Neural cell (in vitro differentiated cells): ENCODE results near the gene ANKS1B. TPM values are rescaled to one million over a fixed set of nuclear protein-coding genes. Genes with fewer than 3 reads are reported as not detected.

Source experiments
- H2AFZ ChIP-seq: fragments of 200-600, 300-800 bp; sonication (generic), shearing (Covaris generic); 2 replicates; pipeline ENCODE4 v1.6.0; 2014; ENCODE audit warnings: low read depth, mild to moderate bottlenecking, antibody characterized with exemption, low read length, moderate library complexity
- H3F3A ChIP-seq: fragments of 200-600 bp; shearing (Covaris generic); 2 replicates; pipeline ENCODE4 v1.6.1; 2016; ENCODE audit warnings: mild to moderate bottlenecking, moderate library complexity, mixed read lengths, antibody characterized with exemption, low read length; ENCODE audit not compliant: insufficient read depth, poor library complexity, severe bottlenecking
- H3K27ac ChIP-seq: fragments of 200-600, 300-800 bp; sonication (generic), shearing (Covaris generic); 2 replicates; pipeline ENCODE4 v1.5.1; 2014; ENCODE audit warnings: mild to moderate bottlenecking, low read length, moderate library complexity
- H3K27me3 ChIP-seq: fragments of 300-800, 200-600 bp; sonication (generic), shearing (Covaris generic); 2 replicates; pipeline ENCODE4 v1.6.0; 2014; ENCODE audit warnings: mild to moderate bottlenecking, low read depth, low read length, moderate library complexity; ENCODE audit not compliant: insufficient read depth
- H3K36me3 ChIP-seq: fragments of 300-800, 200-600 bp; sonication (generic), shearing (Covaris generic); 2 replicates; pipeline ENCODE4 v1.5.1; 2014; ENCODE audit warnings: mild to moderate bottlenecking, antibody characterized with exemption, low read length, moderate library complexity; ENCODE audit not compliant: insufficient read depth
- H3K4me2 ChIP-seq: fragments of 300-800, 200-600 bp; sonication (generic), shearing (Covaris generic); 2 replicates; pipeline ENCODE4 v1.6.0; 2014; ENCODE audit warnings: mild to moderate bottlenecking, low read length
- H3K4me3 ChIP-seq: fragments of 300-800, 200-600 bp; sonication (generic), shearing (Covaris generic); 2 replicates; pipeline ENCODE4 v1.5.1; 2014; ENCODE audit warnings: mild to moderate bottlenecking, low read length, moderate library complexity
- H3K79me2 ChIP-seq: fragments of 200-600 bp; shearing (Covaris generic); replicated peaks from 2 replicates; pipeline ENCODE4 v1.6.0; 2014; ENCODE audit warnings: mild to moderate bottlenecking, low read length, moderate library complexity; ENCODE audit not compliant: insufficient read depth
- H3K9ac ChIP-seq: fragments of 300-800, 200-600 bp; sonication (generic), shearing (Covaris generic); 2 replicates; pipeline ENCODE4 v1.6.1; 2016; ENCODE audit warnings: mild to moderate bottlenecking, low read length, mixed read lengths
- H3K9me2 ChIP-seq: fragments of 200-600 bp; shearing (Covaris generic); 2 replicates; pipeline ENCODE4 v1.6.1; 2016; ENCODE audit warnings: mild to moderate bottlenecking, low read length, mixed read lengths; ENCODE audit not compliant: insufficient read depth
- H3K9me3 ChIP-seq: fragments of 200-600, 300-800 bp; sonication (generic), shearing (Covaris generic); 2 replicates; pipeline ENCODE4 v1.6.1; 2016; ENCODE audit warnings: mild to moderate bottlenecking, mixed run types, low read length, moderate library complexity, mixed read lengths
- H4K20me1 ChIP-seq: fragments of 200-600 bp; shearing (Covaris generic); 2 replicates; pipeline ENCODE4 v1.6.1; 2016; ENCODE audit warnings: mild to moderate bottlenecking, mixed run types; ENCODE audit not compliant: insufficient read depth
- EP300 ChIP-seq: fragments of 450-650 bp; conservative IDR thresholded peaks from 2 replicates; pipeline ENCODE4 v1.6.1; 2014; ENCODE audit warnings: antibody characterized with exemption, mild to moderate bottlenecking, moderate library complexity; ENCODE audit not compliant: poor library complexity, severe bottlenecking
- EZH2 ChIP-seq: fragments of 200-600, 300-800 bp; shearing (Covaris generic), sonication (generic); IDR thresholded peaks from 2 replicates; pipeline ENCODE4 v1.6.1; 2014; ENCODE audit warnings: antibody characterized with exemption, low read length, borderline replicate concordance, mild to moderate bottlenecking; ENCODE audit not compliant: insufficient read depth, poor library complexity, severe bottlenecking
- MXI1 ChIP-seq: fragments of 450-650 bp; conservative IDR thresholded peaks from 2 replicates; pipeline ENCODE4 v1.6.1; 2014; ENCODE audit warnings: antibody characterized with exemption, mild to moderate bottlenecking; ENCODE audit not compliant: poor library complexity, severe bottlenecking
- POLR2AphosphoS5 ChIP-seq: IDR thresholded peaks from 2 replicates; pipeline ENCODE4 v1.6.1; 2012
- RAD21 ChIP-seq: fragments of 450-650 bp; conservative IDR thresholded peaks from 2 replicates; pipeline ENCODE4 v1.6.1; 2014; ENCODE audit warnings: antibody characterized with exemption, mild to moderate bottlenecking, moderate library complexity
- SMC3 ChIP-seq: fragments of 450-650 bp; conservative IDR thresholded peaks from 2 replicates; pipeline ENCODE4 v1.6.1; 2014; ENCODE audit warnings: antibody characterized with exemption, mild to moderate bottlenecking, moderate library complexity; ENCODE audit not compliant: poor library complexity
- TAF1 ChIP-seq: IDR thresholded peaks from 2 replicates; pipeline ENCODE4 v1.6.1; 2012; ENCODE audit warnings: low read depth
- polyA plus RNA-seq: library from polyadenylated mRNA; depleted of rRNA; stranded (reverse); fragments of >200 nt; gene quantifications from 2 replicates; pipeline ENCODE4 v1.2.3, GENCODE V29; 2014
- TF ChIP-seq, protein P1 (sequence below): IDR thresholded peaks from 2 replicates; pipeline ENCODE4 v1.6.1; 2012; ENCODE audit warnings: borderline replicate concordance
- TF ChIP-seq, protein P2 (sequence below): fragments of 450-650 bp; IDR thresholded peaks from 2 replicates; pipeline ENCODE4 v1.5.1; 2014; ENCODE audit warnings: antibody characterized with exemption, mild to moderate bottlenecking, moderate library complexity; ENCODE audit not compliant: poor library complexity, severe bottlenecking

The ANKS1B gene
- polyA plus RNA-seq, 1 donor from 2014 or later: 65.6 TPM

DNA sequence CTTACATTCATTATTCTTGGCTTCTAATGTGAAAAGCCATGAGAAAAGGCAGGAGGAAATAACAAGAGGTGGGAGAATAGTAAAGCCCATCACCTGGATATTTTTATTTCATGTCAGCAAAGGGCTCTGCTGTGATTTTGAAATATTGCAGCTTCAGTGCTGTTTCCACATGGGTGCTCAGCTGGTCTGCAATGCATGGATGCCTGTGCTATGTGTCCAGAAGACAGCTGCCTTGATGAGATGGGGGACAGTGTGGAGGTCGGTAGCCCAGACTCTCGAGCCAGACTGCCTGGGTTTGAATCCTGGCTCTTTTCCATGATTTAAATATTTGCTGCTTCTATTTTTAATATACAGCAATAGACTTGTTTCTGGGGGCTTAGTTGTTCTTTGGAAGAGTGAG lies 814.7 kb downstream of the ANKS1B start:
- no peak for TF ChIP-seq POLR2AphosphoS5
- no peak for TF ChIP-seq EZH2
- no peak for TF ChIP-seq TAF1
- TF ChIP-seq EP300: no peak
- TF ChIP-seq SMC3: no peak
- no peak for TF ChIP-seq RAD21
- TF ChIP-seq, protein P1, sequence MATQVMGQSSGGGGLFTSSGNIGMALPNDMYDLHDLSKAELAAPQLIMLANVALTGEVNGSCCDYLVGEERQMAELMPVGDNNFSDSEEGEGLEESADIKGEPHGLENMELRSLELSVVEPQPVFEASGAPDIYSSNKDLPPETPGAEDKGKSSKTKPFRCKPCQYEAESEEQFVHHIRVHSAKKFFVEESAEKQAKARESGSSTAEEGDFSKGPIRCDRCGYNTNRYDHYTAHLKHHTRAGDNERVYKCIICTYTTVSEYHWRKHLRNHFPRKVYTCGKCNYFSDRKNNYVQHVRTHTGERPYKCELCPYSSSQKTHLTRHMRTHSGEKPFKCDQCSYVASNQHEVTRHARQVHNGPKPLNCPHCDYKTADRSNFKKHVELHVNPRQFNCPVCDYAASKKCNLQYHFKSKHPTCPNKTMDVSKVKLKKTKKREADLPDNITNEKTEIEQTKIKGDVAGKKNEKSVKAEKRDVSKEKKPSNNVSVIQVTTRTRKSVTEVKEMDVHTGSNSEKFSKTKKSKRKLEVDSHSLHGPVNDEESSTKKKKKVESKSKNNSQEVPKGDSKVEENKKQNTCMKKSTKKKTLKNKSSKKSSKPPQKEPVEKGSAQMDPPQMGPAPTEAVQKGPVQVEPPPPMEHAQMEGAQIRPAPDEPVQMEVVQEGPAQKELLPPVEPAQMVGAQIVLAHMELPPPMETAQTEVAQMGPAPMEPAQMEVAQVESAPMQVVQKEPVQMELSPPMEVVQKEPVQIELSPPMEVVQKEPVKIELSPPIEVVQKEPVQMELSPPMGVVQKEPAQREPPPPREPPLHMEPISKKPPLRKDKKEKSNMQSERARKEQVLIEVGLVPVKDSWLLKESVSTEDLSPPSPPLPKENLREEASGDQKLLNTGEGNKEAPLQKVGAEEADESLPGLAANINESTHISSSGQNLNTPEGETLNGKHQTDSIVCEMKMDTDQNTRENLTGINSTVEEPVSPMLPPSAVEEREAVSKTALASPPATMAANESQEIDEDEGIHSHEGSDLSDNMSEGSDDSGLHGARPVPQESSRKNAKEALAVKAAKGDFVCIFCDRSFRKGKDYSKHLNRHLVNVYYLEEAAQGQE: no peak
- TF ChIP-seq, protein P2, sequence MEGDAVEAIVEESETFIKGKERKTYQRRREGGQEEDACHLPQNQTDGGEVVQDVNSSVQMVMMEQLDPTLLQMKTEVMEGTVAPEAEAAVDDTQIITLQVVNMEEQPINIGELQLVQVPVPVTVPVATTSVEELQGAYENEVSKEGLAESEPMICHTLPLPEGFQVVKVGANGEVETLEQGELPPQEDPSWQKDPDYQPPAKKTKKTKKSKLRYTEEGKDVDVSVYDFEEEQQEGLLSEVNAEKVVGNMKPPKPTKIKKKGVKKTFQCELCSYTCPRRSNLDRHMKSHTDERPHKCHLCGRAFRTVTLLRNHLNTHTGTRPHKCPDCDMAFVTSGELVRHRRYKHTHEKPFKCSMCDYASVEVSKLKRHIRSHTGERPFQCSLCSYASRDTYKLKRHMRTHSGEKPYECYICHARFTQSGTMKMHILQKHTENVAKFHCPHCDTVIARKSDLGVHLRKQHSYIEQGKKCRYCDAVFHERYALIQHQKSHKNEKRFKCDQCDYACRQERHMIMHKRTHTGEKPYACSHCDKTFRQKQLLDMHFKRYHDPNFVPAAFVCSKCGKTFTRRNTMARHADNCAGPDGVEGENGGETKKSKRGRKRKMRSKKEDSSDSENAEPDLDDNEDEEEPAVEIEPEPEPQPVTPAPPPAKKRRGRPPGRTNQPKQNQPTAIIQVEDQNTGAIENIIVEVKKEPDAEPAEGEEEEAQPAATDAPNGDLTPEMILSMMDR: no peak
- no peak for TF ChIP-seq MXI1
- no peak overlapping the region for H3K9ac ChIP-seq
- H3K4me2 ChIP-seq: no peak overlapping the region
- no peak overlapping the region for H3K27ac ChIP-seq
- H2AFZ ChIP-seq: no peak overlapping the region
- H4K20me1 ChIP-seq: no peaks in the 10 kb centered on the region
- H3K36me3 ChIP-seq: no peaks in the 10 kb centered on the region
- H3K9me2 ChIP-seq: no peaks in the 10 kb centered on the region
- no peaks in the 10 kb centered on the region for H3F3A ChIP-seq
- H3K79me2 ChIP-seq: no peaks in the 10 kb centered on the region
- no peak overlapping the region for H3K4me3 ChIP-seq
- no peaks in the 10 kb centered on the region for H3K27me3 ChIP-seq
- no peaks in the 10 kb centered on the region for H3K9me3 ChIP-seq

DNA sequence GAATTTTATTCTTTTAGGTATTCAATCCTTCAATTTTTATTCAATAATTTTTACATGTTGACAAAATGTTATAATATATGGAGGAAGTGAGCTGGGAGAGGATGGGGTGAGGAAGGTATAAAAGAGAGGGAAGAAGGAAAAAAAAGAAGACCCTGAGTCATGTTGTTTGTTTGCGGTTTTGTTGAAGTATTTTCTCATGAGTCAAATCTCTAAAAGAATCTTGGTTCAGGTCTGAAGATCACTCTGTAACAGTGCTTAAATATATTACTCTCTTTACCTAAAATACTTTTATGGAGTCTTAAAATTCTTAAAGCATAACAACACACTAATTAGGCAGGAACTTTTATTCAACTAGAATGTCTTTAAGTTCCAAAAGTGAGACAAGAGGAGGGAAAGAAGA lies 826.8 kb downstream of the ANKS1B start:
- H3K4me3 ChIP-seq: no peak overlapping the region
- TF ChIP-seq, protein P2: no peak
- TF ChIP-seq EZH2: no peak
- no peak for TF ChIP-seq POLR2AphosphoS5
- TF ChIP-seq, protein P1: no peak
- TF ChIP-seq RAD21: no peak
- TF ChIP-seq TAF1: no peak
- TF ChIP-seq MXI1: no peak
- TF ChIP-seq EP300: no peak
- TF ChIP-seq SMC3: no peak
- peaks cover 4% of the 10 kb centered on the region for H3K9me3 ChIP-seq
- H3F3A ChIP-seq: peaks cover 4% of the 10 kb centered on the region
- no peaks in the 10 kb centered on the region for H3K9me2 ChIP-seq
- H3K27ac ChIP-seq: no peak overlapping the region
- no peak overlapping the region for H3K9ac ChIP-seq
- H3K36me3 ChIP-seq: no peaks in the 10 kb centered on the region
- H3K79me2 ChIP-seq: peaks cover 2% of the 10 kb centered on the region
- H3K4me2 ChIP-seq: no peak overlapping the region
- H3K27me3 ChIP-seq: no peaks in the 10 kb centered on the region
- H2AFZ ChIP-seq: no peak overlapping the region
- H4K20me1 ChIP-seq: no peaks in the 10 kb centered on the region
